ENCODE data around the gene DPCD. TPM values are rescaled to one million over a fixed set of nuclear protein-coding genes. Genes with fewer than 3 reads are reported as not detected.

DPCD gene
- total RNA-seq, 1 donor from 2014 or later, result 71.1 TPM

- no peaks in the 10 kb centered on the region for H3K79me2 ChIP-seq (ENCODE audit: low read depth)
- Mint-ChIP-seq H3K9me3 (peaks cover 2% of the 10 kb centered on the region), H3K4me1 (peaks cover 19% of the 10 kb centered on the region), H3K27ac (no peak overlapping the region), H3K4me3 (peak overlapping the region; percentile 67), H3K27me3 (ENCODE audit: insufficient read depth, low read depth) (peaks cover 42% of the 10 kb centered on the region), H3K36me3 (no peaks in the 10 kb centered on the region)
- H3K27ac ChIP-seq, result no peak overlapping the region
- H3K4me1 ChIP-seq, result peaks cover 18% of the 10 kb centered on the region
- DNase-seq (ENCODE audit: low spot score), result peak; percentile 89
- H3K4me2 ChIP-seq, result peak overlapping the region; percentile 86
- H3K27me3 ChIP-seq, result peaks cover 84% of the 10 kb centered on the region
- H2AFZ ChIP-seq (replicated peaks), result peak overlapping the region; percentile 83
- H3K9me3 ChIP-seq (ENCODE audit: low read depth), result no peaks in the 10 kb centered on the region
- H3K9ac ChIP-seq, result no peak overlapping the region
- peaks cover 24% of the 10 kb centered on the region for H3F3A ChIP-seq (ENCODE audit: low read depth)
- TF ChIP-seq CTCF (IDR thresholded peaks at IDR 0.05) (peak; percentile 90), EZH2phosphoT487 (IDR thresholded peaks at IDR 0.05) (peak; percentile 25), EZH2 (IDR thresholded peaks at IDR 0.05) (no peak)
- no peaks in the 10 kb centered on the region for H3K36me3 ChIP-seq
- no peaks in the 10 kb centered on the region for H4K20me1 ChIP-seq (ENCODE audit: low read depth)
- H3K4me3 ChIP-seq, result peak overlapping the region; percentile 53
These were observed 18.3 kb upstream of the DPCD start for GRCh38 chr10:101569622-101570427.

- Mint-ChIP-seq H3K36me3 (no peaks in the 10 kb centered on the region), H3K27ac (no peak overlapping the region), H3K27me3 (ENCODE audit: insufficient read depth, low read depth) (peaks cover 42% of the 10 kb centered on the region), H3K9me3 (peaks cover 2% of the 10 kb centered on the region), H3K4me1 (peaks cover 19% of the 10 kb centered on the region), H3K4me3 (peak overlapping the region; percentile 63)
- Histone ChIP-seq H3K4me3 (peak overlapping the region; percentile 53), H3K79me2 (ENCODE audit: low read depth) (no peaks in the 10 kb centered on the region), H3K27ac (no peak overlapping the region), H3F3A (ENCODE audit: low read depth) (peaks cover 24% of the 10 kb centered on the region), H3K4me1 (peaks cover 18% of the 10 kb centered on the region), H4K20me1 (ENCODE audit: low read depth) (no peaks in the 10 kb centered on the region), H2AFZ (replicated peaks) (peak overlapping the region; percentile 83), H3K9me3 (ENCODE audit: low read depth) (no peaks in the 10 kb centered on the region), H3K36me3 (no peaks in the 10 kb centered on the region), H3K4me2 (peak overlapping the region; percentile 86), H3K9ac (no peak overlapping the region), H3K27me3 (peaks cover 76% of the 10 kb centered on the region)
- TF ChIP-seq CTCF (IDR thresholded peaks at IDR 0.05) (no peak), EZH2phosphoT487 (IDR thresholded peaks at IDR 0.05) (no peak), EZH2 (IDR thresholded peaks at IDR 0.05) (no peak)
- no peak for DNase-seq (ENCODE audit: low spot score)
These were observed 17.5 kb upstream of the DPCD start for GRCh38 chr10:101570428-101571270.

GRCh38 chr10:101571271-101571925 lies 16.7 kb upstream of the DPCD start:
- H3K27me3 ChIP-seq, result peaks cover 69% of the 10 kb centered on the region
- peaks cover 24% of the 10 kb centered on the region for H3F3A ChIP-seq (ENCODE audit: low read depth)
- no peaks in the 10 kb centered on the region for H3K36me3 ChIP-seq
- DNase-seq (ENCODE audit: low spot score), result no peak
- H3K9ac ChIP-seq, result no peak overlapping the region
- no peak overlapping the region for H3K27ac ChIP-seq
- Mint-ChIP-seq H3K36me3 (no peaks in the 10 kb centered on the region), H3K9me3 (peaks cover 2% of the 10 kb centered on the region), H3K4me3 (peak overlapping the region; percentile 63), H3K27me3 (ENCODE audit: insufficient read depth, low read depth) (peaks cover 39% of the 10 kb centered on the region), H3K4me1 (peaks cover 18% of the 10 kb centered on the region), H3K27ac (no peak overlapping the region)
- no peak for TF ChIP-seq EZH2phosphoT487 (IDR thresholded peaks at IDR 0.05)
- TF ChIP-seq EZH2 (IDR thresholded peaks at IDR 0.05), result no peak
- no peak for TF ChIP-seq CTCF (IDR thresholded peaks at IDR 0.05)
- no peak overlapping the region for H2AFZ ChIP-seq (replicated peaks)
- H4K20me1 ChIP-seq (ENCODE audit: low read depth), result no peaks in the 10 kb centered on the region
- H3K4me1 ChIP-seq, result peaks cover 15% of the 10 kb centered on the region
- no peaks in the 10 kb centered on the region for H3K9me3 ChIP-seq (ENCODE audit: low read depth)
- no peaks in the 10 kb centered on the region for H3K79me2 ChIP-seq (ENCODE audit: low read depth)
- no peak overlapping the region for H3K4me3 ChIP-seq
- no peak overlapping the region for H3K4me2 ChIP-seq
